Adrenal gland (tissue), 5 donors: ENCODE measurements around the gene SNED1.

Experiments
- CTCF ChIP-seq, 6 experiments: fragments of 450-650 bp in 4 of 6; fragments of 200-600 bp in 2 of 6; sonication (generic) in 1 of 6; IDR thresholded peaks; 1 replicate in 5 of 6; 2 replicates in 1 of 6; pipeline versions ENCODE4 v1.5.1 to v1.8.0; 2016 to 2021; ENCODE audit warnings: antibody characterized with exemption in 6 of 6, mild to moderate bottlenecking in 2 of 6, moderate library complexity in 1 of 6
- POLR2A ChIP-seq, 2 donors: fragments of 450-650 bp; IDR thresholded peaks; one replicate each; pipeline ENCODE4 v1.6.1; 2017; ENCODE audit warnings: antibody characterized with exemption in 2 of 2, mild to moderate bottlenecking in 2 of 2, moderate library complexity in 1 of 2
- donor health status: DM: no; HTN: no; CAD: no.

- TF ChIP-seq CTCF (IDR thresholded peaks at IDR 0.05), result no peak
- no peak for TF ChIP-seq POLR2A (IDR thresholded peaks at IDR 0.05)
These were observed 9.7 kb downstream of the SNED1 start for GRCh38 chr2:241007880-241008710.
